HepG2 (cell line): Measurements from ENCODE around the gene PTPRF. TPM values are rescaled to one million over a fixed set of nuclear protein-coding genes. Genes with fewer than 3 reads are reported as not detected.

Experiments
- ATAC-seq: fragments of 200-7000 bp; cut with Tn5 transposase; 3 replicates; pipeline ENCODE4 v1.9.1; 2020; ENCODE audit warnings: mild to moderate bottlenecking, moderate library complexity
- BruUV-seq: library from RNA; stranded (reverse); fragments of 400-500 nt; replicated peaks from 2 replicates; lab custom pipeline; 2021; lab: Mats Ljungman, UMichigan
- CTCF ChIA-PET: fragments of 300-600 bp; formaldehyde crosslinking; extraction: SDS; loops from one replicate; lab custom pipeline; 2021; ENCODE audit warnings: low total read pairs, inconsistent platforms, low intra/inter-chr PET ratio; lab: Yijun Ruan, JAX
- POLR2A ChIA-PET: fragments of 350-600 bp; sonication (Branson Sonifier 250); formaldehyde crosslinking; loops from one replicate; lab custom pipeline; 2020; ENCODE audit warnings: antibody characterized with exemption, inconsistent platforms; lab: Yijun Ruan, JAX
- DNase-seq: peaks from one replicate; pipeline ENCODE4 v3.0.0-alpha.2; 2015; ENCODE audit warnings: low spot score
- FAIRE-seq: peaks from 3 replicates; lab custom pipeline; 2011; peaks lifted over from hg19 to GRCh38; lab: Jason Lieb, UNC
- H2AFZ ChIP-seq: one replicate; pipeline ENCODE4 v1.6.1; 2011; ENCODE audit warnings: low read length, inconsistent platforms
- H3K27ac ChIP-seq: fragments of 300-600 bp; 3 replicates; pipeline ENCODE4 v1.8.0; 2011; ENCODE audit warnings: mixed run types, mild to moderate bottlenecking, mixed read lengths, low read length, inconsistent platforms; ENCODE audit not compliant: insufficient read depth; ENCODE audit errors: extremely low read length
- H3K27me3 ChIP-seq, 2 experiments: fragments of 200-600 bp in 1 of 2; 2 replicates in 1 of 2; 3 replicates in 1 of 2; pipeline versions ENCODE4 v1.6.0 to v1.8.0; 2011; ENCODE audit warnings: low read length in 2 of 2, mild to moderate bottlenecking in 2 of 2, moderate library complexity in 2 of 2, inconsistent platforms in 1 of 2; ENCODE audit not compliant: insufficient read depth in 2 of 2, control insufficient read depth in 1 of 2
- H3K36me3 ChIP-seq, 2 experiments: fragments of 200-600 bp in 1 of 2; replicated peaks in 1 of 2; 2 replicates in 1 of 2; 3 replicates in 1 of 2; pipeline versions ENCODE4 v1.5.1 to v1.8.0; 2011; ENCODE audit warnings: low read length in 2 of 2, inconsistent platforms in 1 of 2; ENCODE audit not compliant: insufficient read depth in 2 of 2, control insufficient read depth in 1 of 2
- H3K4me1 ChIP-seq: 2 replicates; pipeline ENCODE4 v1.5.1; 2012; ENCODE audit warnings: low read length, inconsistent platforms; ENCODE audit not compliant: insufficient read depth
- H3K4me2 ChIP-seq: 2 replicates; pipeline ENCODE4 v1.6.0; 2011; ENCODE audit warnings: low read depth, low read length, inconsistent platforms
- H3K4me3 ChIP-seq, 3 experiments: fragments of 200-600 bp in 1 of 3; sonication (generic), shearing (Covaris generic) in 1 of 3; replicated peaks in 1 of 3; 2 replicates each; pipeline ENCODE4 v1.5.1; 2011 to 2016; ENCODE audit warnings: low read length in 3 of 3, inconsistent platforms in 2 of 3, low read depth in 2 of 3, mild to moderate bottlenecking in 2 of 3, control low read depth in 1 of 3, mixed read lengths in 1 of 3; ENCODE audit not compliant: insufficient read depth in 1 of 3
- H3K79me2 ChIP-seq: one replicate; pipeline ENCODE4 v1.6.1; 2011; ENCODE audit warnings: low read length, inconsistent platforms; ENCODE audit not compliant: insufficient read depth
- H3K9ac ChIP-seq: 2 replicates; pipeline ENCODE4 v1.6.0; 2011; ENCODE audit warnings: mild to moderate bottlenecking, low read depth, low read length, inconsistent platforms; ENCODE audit not compliant: insufficient read depth
- H3K9me3 ChIP-seq: 2 replicates; pipeline ENCODE4 v1.5.1; 2012; ENCODE audit warnings: mild to moderate bottlenecking, low read length
- H4K20me1 ChIP-seq: 2 replicates; pipeline ENCODE4 v1.6.0; 2011; ENCODE audit warnings: inconsistent platforms, mild to moderate bottlenecking, low read length, moderate library complexity; ENCODE audit not compliant: insufficient read depth
- AKNA ChIP-seq: sonication (generic); formaldehyde crosslinking; IDR thresholded peaks from 2 replicates; pipeline ENCODE4 v1.4.0; 2020; ENCODE audit warnings: missing genetic modification reagents, borderline replicate concordance
- ASH2L ChIP-seq: fragments of 300-600, 200-600 bp; sonication (generic); IDR thresholded peaks from 2 replicates; pipeline ENCODE4 v1.7.0; 2017; ENCODE audit warnings: low read depth, mild to moderate bottlenecking, moderate library complexity, mixed read lengths, low read length; ENCODE audit not compliant: insufficient read length
- ATF2 ChIP-seq: sonication (generic); formaldehyde crosslinking; IDR thresholded peaks from 2 replicates; pipeline ENCODE4 v1.4.0; 2020; ENCODE audit warnings: missing genetic modification reagents
- GMEB2 ChIP-seq: IDR thresholded peaks from 2 replicates; pipeline ENCODE4 v1.6.1; 2016; ENCODE audit warnings: missing biosample characterization, missing genetic modification reagents, low read depth
- KDM1A ChIP-seq: IDR thresholded peaks from 2 replicates; pipeline ENCODE4 v1.6.1; 2016; ENCODE audit warnings: missing compliant biosample characterization
- NFKBIZ ChIP-seq: IDR thresholded peaks from 2 replicates; pipeline ENCODE4 v1.6.1; 2018; ENCODE audit warnings: missing genetic modification reagents, missing compliant biosample characterization
- RFXANK ChIP-seq: IDR thresholded peaks from 2 replicates; pipeline ENCODE4 v1.6.1; 2016
- SMAD3 ChIP-seq: sonication (generic); formaldehyde crosslinking; IDR thresholded peaks from 2 replicates; pipeline ENCODE4 v1.4.0; 2020; ENCODE audit warnings: missing genetic modification reagents
- TAF1 ChIP-seq: sonication (generic); formaldehyde crosslinking; IDR thresholded peaks from 2 replicates; pipeline ENCODE4 v1.4.0; 2020; ENCODE audit warnings: missing genetic modification reagents
- TRIM24 ChIP-seq: sonication (generic); formaldehyde crosslinking; IDR thresholded peaks from 2 replicates; pipeline ENCODE4 v1.8.0; 2022; ENCODE audit warnings: mild to moderate bottlenecking, missing genetic modification reagents
- YY1 ChIP-seq: IDR thresholded peaks from 2 replicates; pipeline ENCODE4 v1.6.1; 2011; ENCODE audit warnings: low read length, low read depth, moderate library complexity, mild to moderate bottlenecking; ENCODE audit not compliant: insufficient read depth, insufficient replicate concordance
- ZFYVE20 ChIP-seq: sonication (generic); formaldehyde crosslinking; IDR thresholded peaks from 2 replicates; pipeline ENCODE4 v1.8.0; 2023; ENCODE audit warnings: low read depth, mild to moderate bottlenecking, moderate library complexity, missing genetic modification reagents, borderline replicate concordance
- ZGPAT ChIP-seq: IDR thresholded peaks from 2 replicates; pipeline ENCODE4 v1.6.1; 2016; ENCODE audit warnings: mild to moderate bottlenecking
- ZNF329 ChIP-seq: sonication (generic); formaldehyde crosslinking; IDR thresholded peaks from 2 replicates; pipeline ENCODE4 v1.9.0; 2021; ENCODE audit warnings: low read depth, mild to moderate bottlenecking, missing genetic modification reagents
- ZNF589 ChIP-seq: sonication (generic); formaldehyde crosslinking; conservative IDR thresholded peaks from 2 replicates; pipeline ENCODE4 v1.8.0; 2022; ENCODE audit warnings: mild to moderate bottlenecking, moderate library complexity, missing genetic modification reagents
- ZNF737 ChIP-seq: sonication (generic); formaldehyde crosslinking; IDR thresholded peaks from 2 replicates; pipeline ENCODE4 v1.5.0; 2020; ENCODE audit warnings: missing genetic modification reagents, mild to moderate bottlenecking, borderline replicate concordance
- ZNF839 ChIP-seq: sonication (generic); formaldehyde crosslinking; IDR thresholded peaks from 2 replicates; pipeline ENCODE4 v1.4.0; 2020; ENCODE audit warnings: missing genetic modification reagents, mild to moderate bottlenecking, borderline replicate concordance
- WGBS: methylation state at CpG from one replicate; pipeline ENCODE4 v1.1.6; 2017; ENCODE audit warnings: low lambda C conversion rate; 5-methylcytosine and 5-hydroxymethylcytosine counted together
- in situ Hi-C: cut with HindIII; loops from 2 replicates; pipeline ENCODE4 v1.10.0; 2017; ENCODE audit warnings: low pct_unique_long_range_greater_than_20kb; ENCODE audit not compliant: extremely low pct_ligation_motif_present
- intact Hi-C: fragments of 100-400 bp; cut with micrococcal nuclease; formaldehyde crosslinking; loops from one replicate; pipeline ENCODE4 v1.10.0; 2022; ENCODE audit not compliant: unreplicated experiment
- polyA plus RNA-seq, 8 experiments: library from polyadenylated mRNA; depleted of rRNA in 3 of 8; stranded (reverse) in 7 of 8; unstranded in 1 of 8; fragments of >200 nt; fragmentation: Illumina TruSeq in 4 of 8; extraction: Trizol in 4 of 8; gene quantifications; 2 replicates each; pipeline versions ENCODE4 v1.2.1 to v1.2.3, GENCODE V29; 2011 to 2016; ENCODE audit warnings: low read depth in 4 of 8, missing spikeins in 1 of 8, mixed read lengths in 1 of 8; ENCODE audit not compliant: insufficient read depth in 1 of 8
- total RNA-seq, 5 experiments: library from RNA; depleted of rRNA; stranded (reverse); fragments of >200 nt; fragmentation: Illumina TruSeq; extraction: Trizol; gene quantifications; 2 replicates each; pipeline ENCODE4 v1.2.3, GENCODE V29; 2016; ENCODE audit warnings: low read depth in 1 of 5

Gene PTPRF
- total and polyA plus RNA-seq, 2 of the 13 experiments (the other 11 are each of a cell fraction or from before 2014, with no cell fraction given): 55.9 to 167 TPM

- no peak overlapping the region for H2AFZ ChIP-seq
- in situ Hi-C loops: no loop called here
- no peak overlapping the region for H3K4me3 ChIP-seq
- no peak overlapping the region for H3K9ac ChIP-seq
- POLR2A ChIA-PET: no interaction called here
- no peaks in the 10 kb centered on the region for H4K20me1 ChIP-seq
- no peak overlapping the region for H3K4me2 ChIP-seq
- BruUV-seq: TSS peak; percentile 10
- TF ChIP-seq RFXANK (CRISPR knock-in tag): no peak
- no peak for TF ChIP-seq KDM1A (CRISPR knock-in tag)
- no peak for TF ChIP-seq ZNF589
- TF ChIP-seq ASH2L: no peak
- no peak for TF ChIP-seq ZNF839 (CRISPR knock-in tag)
- no peak for TF ChIP-seq SMAD3 (CRISPR knock-in tag)
- TF ChIP-seq ZNF329 (CRISPR knock-in tag): no peak
- no peak for TF ChIP-seq TRIM24 (CRISPR knock-in tag)
- no peak for TF ChIP-seq ZFYVE20 (CRISPR knock-in tag)
- TF ChIP-seq ATF2 (CRISPR knock-in tag): no peak
- TF ChIP-seq TAF1: no peak
- TF ChIP-seq GMEB2: no peak
- TF ChIP-seq NFKBIZ (CRISPR knock-in tag): no peak
- no peak for TF ChIP-seq AKNA (CRISPR knock-in tag)
- TF ChIP-seq ZGPAT (CRISPR knock-in tag): no peak
- no peak for TF ChIP-seq YY1
- TF ChIP-seq ZNF737 (CRISPR knock-in tag): no peak
- H3K4me1 ChIP-seq: no peaks in the 10 kb centered on the region
- WGBS: over 99% methylated on average over 5 of the region's 5 CpGs
- no peak for ATAC-seq
- H3K27me3 ChIP-seq: no peaks in the 10 kb centered on the region
- intact Hi-C loops: no loop called here
- H3K36me3 ChIP-seq: peaks cover 42 to 81% of the 10 kb centered on the region in 2 experiments
- no peak overlapping the region for H3K27ac ChIP-seq
- DNase-seq: no peak
- no peak for FAIRE-seq
- CTCF ChIA-PET: no interaction called here
- no peaks in the 10 kb centered on the region for H3K9me3 ChIP-seq
- H3K79me2 ChIP-seq: no peaks in the 10 kb centered on the region
These were observed 139.2 kb downstream of the PTPRF start for GRCh38 chr1:43669878-43670277.
